HG02885 (cell line): ENCODE results near the gene ADAMTS9.

Experiments
- ATAC-seq: cut with Tn5 transposase; IDR thresholded peaks from one replicate; pipeline ENCODE4 v1.9.1; 2021; ENCODE audit warnings: mild to moderate bottlenecking; ENCODE audit not compliant: unreplicated experiment, poor library complexity

ADAMTS9 gene

DNA sequence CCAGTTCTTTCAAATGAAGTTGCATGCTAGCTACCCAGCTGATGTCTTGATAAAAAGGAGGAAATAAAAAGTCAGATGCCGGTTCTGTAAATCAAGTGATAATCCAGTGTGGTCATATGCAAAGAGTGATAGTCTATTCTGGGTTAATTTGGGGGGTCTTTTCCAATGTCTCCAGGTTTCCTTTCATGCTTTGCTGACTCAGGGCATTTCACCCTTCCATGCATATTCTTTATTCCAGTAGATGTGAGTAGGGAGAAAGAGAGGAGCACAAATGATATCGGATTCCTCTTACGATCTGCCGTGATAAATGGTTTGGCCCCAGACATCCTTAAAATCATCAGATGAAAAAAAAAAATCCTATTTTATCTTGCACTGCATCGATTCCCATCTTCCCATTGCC, 60.8 kb downstream of the ADAMTS9 start:
- no peak for ATAC-seq

DNA sequence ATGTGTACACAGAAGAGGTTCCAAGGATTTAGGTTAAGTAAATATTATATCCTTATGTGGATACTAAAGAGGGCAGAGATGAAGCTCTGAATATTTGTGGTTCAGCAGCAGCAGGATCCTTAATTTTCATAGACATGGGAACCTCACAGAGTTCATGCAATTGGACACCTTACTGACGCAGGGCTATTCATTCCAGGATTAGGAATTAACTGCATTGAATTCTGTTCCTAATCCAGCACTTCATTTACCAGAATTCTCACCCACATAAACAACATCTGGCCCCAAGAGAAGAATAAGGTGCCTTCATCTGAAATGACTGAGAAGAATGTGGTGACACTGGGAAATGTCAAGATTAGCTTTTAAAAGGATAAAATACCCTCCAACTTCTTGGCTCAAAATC, 62.4 kb downstream of the ADAMTS9 start:
- no peak for ATAC-seq

DNA sequence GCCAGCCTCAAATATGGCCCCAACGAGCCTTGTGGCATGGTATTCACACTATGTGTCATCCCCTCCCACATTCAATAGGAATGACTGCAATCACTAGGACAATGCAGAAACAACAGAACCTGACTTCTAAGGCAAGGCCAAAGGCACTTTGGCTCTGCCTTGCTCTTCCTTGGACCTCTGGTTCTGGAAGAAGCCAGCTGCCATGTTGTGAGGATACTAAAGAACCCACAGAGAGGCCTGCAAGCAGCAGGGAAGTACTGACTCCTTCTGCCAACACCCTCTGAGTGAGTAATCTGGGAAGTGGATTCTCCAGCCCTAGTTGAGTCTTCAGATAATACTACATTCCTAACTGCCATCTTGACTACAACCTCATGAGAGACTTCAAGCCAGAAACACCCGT, 64.7 kb downstream of the ADAMTS9 start:
- no peak for ATAC-seq

DNA sequence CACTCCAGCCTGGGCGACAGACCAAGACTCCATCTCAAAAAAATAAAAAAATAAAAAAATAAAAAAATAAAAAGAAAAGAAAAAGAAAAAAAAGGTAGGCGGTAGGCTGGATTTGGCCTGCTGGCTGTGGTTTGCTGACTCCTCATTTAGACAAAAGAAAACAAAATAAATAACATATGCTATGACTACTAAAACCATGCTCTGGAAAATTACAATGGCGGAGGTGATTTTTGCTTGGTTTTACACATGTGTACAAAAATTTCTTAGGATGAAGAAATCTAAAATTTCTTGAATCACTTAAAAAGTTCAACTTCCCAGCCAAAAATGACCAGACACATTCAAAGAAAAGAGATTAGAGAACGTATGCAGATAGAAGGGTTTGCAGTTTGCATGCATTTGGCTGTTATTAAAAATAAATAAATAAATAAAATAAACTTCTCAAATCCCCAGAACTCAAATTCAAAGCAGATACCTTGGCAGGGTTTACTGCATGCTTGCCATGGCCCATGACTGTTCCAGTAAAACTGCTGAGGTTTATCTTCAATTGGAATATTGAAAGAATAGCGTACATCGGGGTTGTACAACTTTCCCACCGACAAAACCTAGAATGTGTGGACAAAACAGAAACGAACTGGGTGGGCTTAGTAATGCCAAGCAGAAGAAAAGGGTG, 65.9 kb downstream of the ADAMTS9 start:
- ATAC-seq, result no peak

DNA sequence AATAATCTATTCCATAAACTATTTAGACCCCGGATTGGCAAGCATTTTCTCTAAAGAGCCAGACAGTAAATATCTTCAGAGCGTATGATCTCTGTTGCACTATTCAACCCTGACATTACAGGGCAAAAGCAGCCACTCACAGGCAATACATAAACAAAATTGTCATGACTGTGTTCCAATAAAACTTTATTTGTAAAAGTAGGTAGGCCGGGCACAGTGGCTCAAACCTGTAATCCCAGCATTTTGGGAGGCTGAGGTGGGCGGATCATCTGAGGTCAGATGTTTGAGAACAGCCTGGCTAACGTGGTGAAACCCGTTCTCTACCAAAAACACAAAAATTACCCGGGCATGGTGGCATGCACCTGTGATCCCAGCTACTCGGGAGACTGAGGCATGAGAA, 66.5 kb downstream of the ADAMTS9 start:
- no peak for ATAC-seq

DNA sequence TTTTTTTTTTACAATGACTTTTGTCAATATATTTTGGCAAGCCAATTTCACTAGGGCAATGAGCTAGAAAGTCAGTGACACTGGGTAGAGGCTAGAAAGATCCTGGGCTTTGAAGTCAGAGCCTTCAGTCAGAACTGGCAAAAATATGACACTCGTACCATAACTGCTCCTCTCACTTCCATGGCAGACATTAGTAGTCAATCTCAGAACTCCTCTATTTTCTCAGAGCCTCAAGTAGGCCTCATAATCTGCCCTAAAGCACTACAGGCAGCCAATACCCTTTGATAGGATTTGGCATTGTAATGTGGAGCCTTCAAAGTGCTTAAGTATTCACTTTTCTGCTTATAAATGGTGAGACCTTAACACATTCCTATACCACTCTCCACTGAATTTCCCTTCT, 67.8 kb downstream of the ADAMTS9 start:
- no peak for ATAC-seq

DNA sequence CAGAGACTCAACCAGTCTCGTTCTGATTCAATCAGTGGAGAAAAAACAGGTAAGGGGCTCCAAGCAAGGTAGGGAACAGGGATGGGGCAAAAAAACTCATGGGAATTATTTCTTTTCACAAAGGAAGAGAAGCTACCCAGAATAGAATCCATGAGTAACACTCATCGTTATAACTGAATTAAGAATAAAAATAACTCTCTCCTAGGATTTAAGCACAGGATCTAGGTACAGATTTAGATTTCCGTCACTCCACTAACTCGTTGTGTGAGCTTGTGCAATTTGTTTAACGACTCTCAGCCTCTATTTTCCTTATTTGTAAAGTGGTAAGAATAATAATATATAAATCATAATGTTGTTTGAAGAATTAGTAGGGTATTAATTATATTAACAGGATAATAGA, 68.6 kb downstream of the ADAMTS9 start:
- no peak for ATAC-seq

DNA sequence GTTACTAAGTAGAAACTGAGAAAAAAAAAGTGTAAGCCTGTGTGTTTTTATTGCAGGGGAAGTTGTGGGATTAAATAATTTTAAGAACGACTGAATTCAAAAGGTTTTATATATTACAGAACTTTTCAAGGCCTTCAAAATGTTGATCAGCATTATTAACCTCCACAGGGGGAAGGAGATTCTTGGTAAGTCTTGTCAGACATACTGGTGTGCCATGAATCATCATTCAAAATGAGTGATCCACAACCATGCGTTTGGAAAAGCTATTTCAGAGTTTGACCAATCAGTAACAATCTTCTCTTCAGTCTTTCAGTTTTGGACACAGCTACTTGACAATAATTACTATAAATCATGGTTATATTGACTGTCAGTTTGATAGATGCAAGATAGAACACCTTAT, 70.2 kb downstream of the ADAMTS9 start:
- no peak for ATAC-seq

DNA sequence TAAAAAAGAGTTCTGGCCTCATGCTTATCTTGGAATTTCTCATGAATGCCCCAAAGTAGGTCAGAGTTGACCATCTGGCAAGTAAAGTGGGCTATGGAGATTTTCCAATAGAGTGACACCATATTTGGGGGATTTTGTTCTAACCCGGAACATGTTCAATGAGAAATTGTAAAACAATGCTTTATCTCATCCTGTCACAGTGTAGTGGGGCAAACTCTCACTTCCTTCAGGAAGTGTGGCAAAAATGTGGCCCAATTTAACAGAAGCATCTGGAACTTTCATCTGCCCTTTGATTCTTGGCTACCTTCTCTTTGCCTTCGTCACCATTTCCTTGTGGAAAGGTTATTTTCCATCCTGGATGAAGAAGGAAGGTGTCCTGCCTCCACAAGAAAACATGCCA, 70.8 kb downstream of the ADAMTS9 start:
- no peak for ATAC-seq

DNA sequence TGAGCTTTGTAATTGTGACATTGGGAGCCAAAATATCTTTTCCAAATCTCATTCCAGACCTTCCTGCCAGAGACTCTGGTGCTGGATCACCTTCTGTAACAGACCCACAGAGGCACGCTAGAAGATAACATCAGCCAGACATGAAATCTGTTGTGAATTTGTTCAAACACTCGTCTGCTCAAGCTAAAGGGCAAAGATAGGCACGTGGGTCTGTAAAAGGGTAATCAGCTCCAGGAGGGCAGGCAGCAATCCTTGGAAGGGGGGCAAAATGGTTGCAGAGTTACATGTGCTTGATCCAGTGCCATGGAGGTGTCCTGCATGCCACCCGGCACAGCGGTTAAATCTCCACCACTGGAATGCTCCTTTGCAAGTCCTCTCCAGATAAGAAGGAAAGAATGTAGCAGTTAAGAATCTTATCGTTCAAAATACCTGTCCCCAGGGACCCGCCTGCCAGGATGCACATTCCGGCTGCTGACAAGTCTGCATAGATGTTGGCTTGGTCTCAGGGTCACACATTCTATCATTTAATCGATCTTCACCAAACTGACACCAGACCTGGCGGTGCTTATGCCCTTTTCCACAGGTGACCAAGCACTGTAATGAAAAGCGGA, 74.8 kb downstream of the ADAMTS9 start:
- ATAC-seq, result no peak

DNA sequence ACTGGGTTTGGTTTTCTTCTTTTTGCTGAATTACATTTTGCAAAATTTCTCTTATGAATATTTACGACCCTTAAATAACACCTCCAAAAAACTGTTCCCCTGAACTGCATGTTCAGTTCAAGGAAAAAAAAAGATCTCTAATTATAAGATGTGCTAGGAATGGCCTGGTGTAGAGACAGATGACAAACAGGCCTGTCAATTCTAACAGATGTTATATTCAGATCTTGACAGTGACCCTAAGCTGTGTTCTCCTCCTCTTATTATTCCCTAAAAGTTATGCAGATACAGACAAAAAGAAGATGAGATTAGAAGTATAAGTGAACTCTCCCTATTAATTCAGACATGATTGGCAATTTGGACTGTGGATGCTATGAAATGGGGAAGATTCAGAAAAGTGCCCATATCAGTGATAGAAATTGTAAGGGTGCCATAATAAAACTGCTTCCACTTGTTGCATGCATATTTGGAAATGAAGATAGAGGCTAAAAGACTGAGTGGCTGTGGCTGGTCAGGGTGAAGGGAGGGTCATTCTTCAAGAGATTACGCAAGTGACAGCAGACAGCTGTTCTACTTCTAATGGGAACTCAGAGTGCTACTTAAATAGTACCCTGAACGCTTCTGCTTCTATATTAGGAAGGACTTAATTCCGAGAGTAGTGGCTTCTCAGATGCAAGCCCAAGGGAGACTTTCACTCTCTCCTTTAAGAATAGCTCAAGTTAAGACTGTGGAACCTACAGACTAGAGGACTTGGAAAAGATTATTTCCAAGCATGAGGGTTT, 75.5 kb downstream of the ADAMTS9 start:
- no peak for ATAC-seq

DNA sequence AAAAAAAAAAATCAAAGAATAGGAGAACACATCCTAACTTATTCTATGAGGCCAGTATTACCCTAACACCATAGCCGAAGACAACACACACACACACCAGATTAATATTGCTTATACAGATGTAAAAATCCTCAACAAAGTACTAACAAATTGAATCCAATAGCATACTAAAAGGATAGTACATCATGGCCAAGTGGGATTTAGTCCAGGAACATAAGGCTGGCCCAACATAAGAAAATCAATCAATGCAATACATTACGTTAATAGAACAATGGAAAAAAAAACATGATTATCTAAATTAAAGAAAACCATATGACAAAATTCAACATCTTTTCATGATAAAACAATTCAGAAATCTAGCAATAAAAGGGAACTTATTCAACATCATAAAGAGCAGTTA, 79.1 kb downstream of the ADAMTS9 start:
- no peak for ATAC-seq

DNA sequence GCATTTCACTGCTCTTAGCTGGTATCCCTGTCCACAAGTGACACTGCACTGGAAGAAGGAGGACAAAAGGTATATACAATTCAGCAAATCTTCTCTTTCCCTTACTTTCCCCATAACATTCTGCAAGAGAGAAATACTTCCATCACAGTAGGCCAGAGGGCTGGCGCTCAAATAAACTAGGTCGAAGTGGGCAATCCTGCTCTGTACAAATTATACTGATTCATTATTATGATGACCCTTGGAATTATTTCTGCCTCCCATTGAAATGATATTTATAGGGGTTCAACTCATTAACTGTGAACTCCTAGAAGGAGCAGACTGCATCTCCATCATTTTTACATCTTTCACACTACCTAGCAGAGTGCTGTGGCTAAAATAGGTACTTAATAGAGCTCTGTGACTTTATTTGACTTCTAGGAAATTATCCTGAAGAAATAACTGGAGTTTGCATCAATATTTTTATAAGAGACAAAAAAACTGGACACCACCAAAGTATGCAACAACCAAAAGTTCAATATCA, 80.7 kb downstream of the ADAMTS9 start:
- no peak for ATAC-seq

DNA sequence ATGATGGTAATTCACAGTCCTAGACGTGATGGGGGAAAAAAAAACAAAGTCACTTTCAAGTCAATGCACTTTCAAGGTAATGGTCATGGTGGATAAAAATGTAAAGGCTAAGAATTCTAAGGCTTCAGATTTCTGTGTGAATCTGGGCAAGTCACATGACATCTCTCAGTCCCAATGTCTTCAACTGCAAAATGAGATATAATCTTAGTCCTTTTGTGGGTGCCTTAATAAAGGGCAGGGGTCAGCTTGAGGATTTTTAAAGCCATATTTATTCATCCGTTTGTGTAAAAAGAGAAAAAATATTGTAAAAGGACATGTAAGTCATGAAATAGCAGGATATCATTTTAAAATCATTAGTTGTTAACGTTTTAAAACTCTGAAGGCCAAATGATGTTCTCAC, 83.5 kb downstream of the ADAMTS9 start:
- ATAC-seq, result no peak

DNA sequence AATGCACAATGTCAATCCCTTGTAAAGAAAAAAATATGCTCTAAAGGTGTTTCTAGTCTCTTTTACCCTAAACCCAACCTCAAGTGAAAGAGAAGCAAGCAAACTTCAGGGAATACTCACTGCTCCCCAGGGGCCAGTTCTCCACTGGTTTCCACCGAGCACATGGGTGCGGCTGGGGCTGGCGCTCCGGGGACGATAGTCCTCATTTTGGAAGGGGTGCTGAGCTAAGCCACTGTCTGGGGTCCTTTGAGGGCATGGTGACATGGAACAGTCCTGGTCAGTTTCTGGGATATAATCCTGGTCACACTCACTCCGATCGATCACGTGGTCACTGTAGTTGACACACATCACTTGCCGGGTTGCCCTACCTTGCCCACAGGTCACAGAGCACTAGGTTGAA, 86.0 kb downstream of the ADAMTS9 start:
- ATAC-seq, result no peak

DNA sequence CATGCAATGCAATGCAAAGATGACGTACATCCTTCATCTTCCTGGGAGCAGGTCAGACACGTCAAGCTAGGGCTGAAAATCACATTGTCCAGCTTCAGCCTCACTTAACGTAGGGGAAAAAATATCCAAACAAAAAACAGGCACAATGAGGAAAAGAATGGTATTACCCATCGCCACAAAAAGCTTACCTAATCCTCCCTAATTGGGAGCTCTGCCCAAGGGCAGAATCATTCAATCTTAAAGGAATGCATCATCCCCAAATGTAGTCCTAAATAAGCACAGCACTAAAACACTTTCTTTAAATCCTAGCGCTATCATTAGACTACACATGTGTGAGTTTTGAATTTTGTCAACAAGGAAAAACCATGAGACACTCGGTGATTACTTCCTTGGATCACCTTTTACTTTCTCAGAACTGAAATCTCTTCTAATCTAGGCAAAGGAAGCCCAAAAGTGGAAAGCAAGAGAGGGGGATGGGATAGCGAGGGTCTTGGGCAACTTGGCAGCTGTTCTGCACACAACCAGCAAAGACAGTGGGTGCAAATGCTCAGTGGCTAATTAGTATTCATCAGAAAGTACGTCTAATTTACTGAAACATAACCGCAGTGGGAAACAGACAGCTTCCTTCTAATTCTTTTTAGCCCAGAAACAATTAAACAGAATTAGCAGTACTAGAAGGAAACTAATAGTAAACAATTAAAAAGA, 87.4 kb downstream of the ADAMTS9 start:
- no peak for ATAC-seq

DNA sequence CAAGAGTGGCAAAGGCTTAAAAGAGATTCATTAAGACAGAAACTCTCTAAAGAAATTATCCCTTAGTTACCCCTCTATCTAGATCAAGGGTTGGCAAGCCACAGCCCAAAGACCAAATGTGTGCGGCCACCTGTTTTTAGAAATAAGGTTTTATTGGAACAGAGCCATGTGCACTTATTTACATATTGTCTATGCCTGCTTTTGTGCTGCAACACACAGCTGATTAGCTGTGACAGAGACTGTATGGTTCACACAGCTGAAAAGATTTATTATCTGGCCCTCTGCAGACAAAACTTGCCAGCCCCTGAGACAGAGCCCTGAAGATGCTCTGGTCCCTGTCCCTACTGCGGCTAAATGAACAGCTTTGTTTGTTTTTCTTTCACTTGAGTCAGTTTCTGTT, 88.1 kb downstream of the ADAMTS9 start:
- ATAC-seq, result no peak

DNA sequence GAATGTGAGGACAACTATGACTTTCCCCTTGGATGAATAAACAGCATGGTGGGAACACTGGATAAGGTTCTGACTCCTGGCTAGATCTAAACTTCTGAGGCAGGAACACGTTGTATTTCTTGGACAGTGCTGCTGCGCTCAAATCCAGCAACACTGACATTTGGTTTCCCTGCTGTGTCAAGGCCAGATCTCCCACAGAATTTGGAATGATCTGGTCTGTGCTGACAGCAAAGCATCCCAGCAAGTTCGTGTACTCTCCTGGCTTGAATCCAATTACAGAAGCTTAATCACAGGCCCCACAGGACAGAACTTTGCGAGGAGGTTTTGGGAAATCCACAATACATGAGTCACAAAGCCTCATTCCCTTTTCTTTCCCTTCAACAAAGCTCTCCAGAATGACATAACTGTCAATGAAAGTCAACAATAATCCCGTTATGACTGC, 92.5 kb downstream of the ADAMTS9 start:
- ATAC-seq, result no peak

DNA sequence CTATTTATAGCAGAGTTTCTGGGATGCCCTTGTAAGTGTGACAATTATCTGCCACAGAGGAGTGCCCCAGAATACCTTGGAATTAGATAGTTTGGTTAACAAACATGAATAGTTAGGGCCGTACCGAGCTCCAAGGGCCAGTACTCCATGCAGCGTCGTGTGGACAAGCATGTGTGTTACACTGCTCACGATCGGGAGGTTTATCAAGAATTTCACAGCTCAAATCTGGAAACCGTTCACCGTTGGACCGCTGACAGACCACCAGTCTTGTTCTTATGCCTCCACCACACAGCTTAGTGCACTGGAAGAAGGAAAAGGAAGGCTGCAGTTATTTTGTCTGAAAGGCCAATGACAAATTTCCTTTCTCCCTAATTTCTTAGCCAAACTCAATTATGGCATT, 93.7 kb downstream of the ADAMTS9 start:
- ATAC-seq, result no peak

DNA sequence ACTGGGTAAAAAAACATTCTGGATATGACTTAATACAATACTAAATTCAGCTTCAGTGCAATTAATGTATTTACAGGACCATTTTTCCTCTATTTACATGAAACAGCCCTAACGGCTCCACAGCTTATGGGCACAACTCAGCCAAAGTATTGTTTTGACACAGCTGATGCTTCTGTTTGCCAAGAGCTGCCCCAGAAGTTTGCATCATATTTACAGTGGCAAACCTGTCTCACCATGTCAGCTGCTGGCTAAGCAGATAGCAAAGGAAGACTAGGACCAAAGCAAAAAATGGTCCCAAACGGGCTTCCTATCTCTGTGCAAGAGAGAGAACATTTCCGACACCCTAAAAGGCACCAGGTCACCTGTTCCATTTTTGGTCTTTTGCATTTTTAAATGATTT, 94.5 kb downstream of the ADAMTS9 start:
- no peak for ATAC-seq

DNA sequence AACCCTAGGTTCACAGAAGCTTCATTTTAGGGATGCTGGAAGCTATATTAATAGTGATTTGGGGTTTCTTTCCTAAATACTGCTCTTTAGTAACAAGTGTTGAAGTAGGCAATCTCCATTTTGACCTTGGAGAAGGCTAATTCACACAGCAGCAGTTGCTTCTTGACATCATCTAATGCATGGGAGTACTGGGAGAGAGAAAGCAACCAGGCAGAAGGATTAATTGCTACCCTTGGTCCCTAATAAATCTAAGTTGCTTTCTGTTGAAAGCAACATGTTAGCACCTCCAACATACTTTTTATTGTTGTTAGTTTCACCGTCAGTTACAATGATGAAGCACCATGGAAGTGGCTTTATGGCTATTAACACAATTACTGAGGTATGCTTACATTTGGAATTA, 96.2 kb downstream of the ADAMTS9 start:
- no peak for ATAC-seq
